Activated CD8-positive, alpha-beta T cell treated with anti-CD3 and anti-CD28 coated beads, Interleukin-2, amount 10 ng/mL, durations not matched to agents 7 days and 5 days (primary cell): ENCODE data around the gene ALPK1. TPM values are rescaled to one million over a fixed set of nuclear protein-coding genes. Genes with fewer than 3 reads are reported as not detected.

Source experiments
- ATAC-seq: fragments of 150-1000 bp; cut with Tn5 transposase; one replicate; pipeline ENCODE4 v1.10.0; 2021; ENCODE audit warnings: moderate library complexity
- CTCF ChIA-PET: fragments of 350-600 bp; sonication (Branson Sonifier 250); formaldehyde crosslinking; loops from one replicate; lab custom pipeline; 2021; ENCODE audit warnings: antibody characterized with exemption; lab: Charles Lee
- POLR2A ChIA-PET: fragments of 350-600 bp; sonication (Branson Sonifier 250); formaldehyde crosslinking; loops from one replicate; lab custom pipeline; 2021; ENCODE audit warnings: antibody characterized with exemption; lab: Charles Lee
- DNase-seq: peaks from one replicate; pipeline ENCODE4 v3.0.0-alpha.2; 2020
- H3K27ac Mint-ChIP-seq: one replicate; pipeline ENCODE4 v1.8.0; 2021; ENCODE audit warnings: mild to moderate bottlenecking, mixed read lengths
- H3K27me3 Mint-ChIP-seq: one replicate; pipeline ENCODE4 v1.8.0; 2021; ENCODE audit warnings: low read depth, mixed read lengths
- H3K36me3 Mint-ChIP-seq: one replicate; pipeline ENCODE4 v1.8.0; 2021; ENCODE audit warnings: low read depth, mixed read lengths
- H3K4me1 Mint-ChIP-seq: one replicate; pipeline ENCODE4 v1.8.0; 2021; ENCODE audit warnings: low read depth, mixed read lengths
- H3K4me3 Mint-ChIP-seq: one replicate; pipeline ENCODE4 v1.8.0; 2021; ENCODE audit warnings: mild to moderate bottlenecking, mixed read lengths
- H3K9me3 Mint-ChIP-seq: one replicate; pipeline ENCODE4 v1.8.0; 2022; ENCODE audit warnings: mixed read lengths; ENCODE audit not compliant: insufficient read depth
- total RNA-seq, 2 experiments: library from RNA; stranded (reverse); gene quantifications; one replicate each; pipeline ENCODE4 v1.2.3, GENCODE V29; 2021

Gene ALPK1
- total RNA-seq: 10 to 100 TPM; 11.8 to 14.1 TPM

GRCh38 chr4:112296949-112297880 lies at the start of gene ALPK1:
TSS of gene ALPK1 (plus strand) at chr4:112297369.
- no peaks in the 10 kb centered on the region for H3K27me3 Mint-ChIP-seq
- peaks cover 24% of the 10 kb centered on the region for H3K4me1 Mint-ChIP-seq
- peak; percentile 84 for ATAC-seq
- H3K4me3 Mint-ChIP-seq: peak within 1 kb of the TSS; percentile 82
- ChIA-PET POLR2A (interaction anchor here (0.6 to 2.4 kb wide), 2 partner anchors 10 to 1685 kb away, joined by 3 to 34 read pairs; partner anchors contain the start of gene TIFA), CTCF (interaction anchor here (1.2 to 1.6 kb wide), 3 partner anchors 11 to 25 kb away, joined by 5 to 8 read pairs (median 6); partner anchors contain the start of gene TIFA)
- no peaks in the 10 kb centered on the region for H3K9me3 Mint-ChIP-seq
- peak within 1 kb of the TSS; percentile 63 for H3K27ac Mint-ChIP-seq
- no peak for DNase-seq
- no peaks in the 10 kb centered on the region for H3K36me3 Mint-ChIP-seq

- Mint-ChIP-seq H3K4me1 (peaks cover 3% of the 10 kb centered on the region), H3K27me3 (no peaks in the 10 kb centered on the region), H3K4me3 (no peak overlapping the region), H3K9me3 (no peaks in the 10 kb centered on the region), H3K36me3 (no peaks in the 10 kb centered on the region), H3K27ac (no peak overlapping the region)
- CTCF ChIA-PET: interaction anchor here (0.7 to 2.3 kb wide), 2 partner anchors 10 to 17 kb away, joined by 3 to 7 read pairs; no protein-coding TSS in a partner anchor
- POLR2A ChIA-PET: interaction anchor here (1.5 kb wide), 1 partner anchor 31 kb away, joined by 3 read pairs; no protein-coding TSS in a partner anchor
- DNase-seq (no peak), ATAC-seq (no peak)
Observed at GRCh38 chr4:112251019-112251643, 46.0 kb upstream of the ALPK1 start.

DNA sequence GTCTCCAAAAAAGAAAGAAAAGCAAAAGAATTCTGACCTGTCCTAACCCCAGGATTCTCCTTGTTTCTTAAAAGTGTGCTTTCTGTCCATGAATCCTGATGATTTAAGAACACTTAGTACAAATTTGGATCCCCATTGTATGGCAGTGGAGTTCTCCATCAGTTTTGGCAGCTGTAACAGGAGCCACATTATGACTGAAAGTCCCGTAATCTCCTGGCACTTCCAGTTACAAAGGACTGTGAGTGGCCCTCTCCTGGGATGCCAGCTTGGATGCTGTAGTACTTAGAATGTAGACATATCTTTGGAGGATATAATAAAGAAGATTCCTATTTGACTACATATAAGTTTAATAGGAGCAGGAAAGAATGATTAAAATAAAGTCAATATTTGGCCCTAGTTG lies 44.9 kb upstream of the ALPK1 start:
- no peak for DNase-seq
- peaks cover 3% of the 10 kb centered on the region for H3K4me1 Mint-ChIP-seq
- H3K36me3 Mint-ChIP-seq: no peaks in the 10 kb centered on the region
- no peak for ATAC-seq
- ChIA-PET CTCF (no interaction called here), POLR2A (interaction anchor here (1.5 kb wide), 1 partner anchor 30 kb away, joined by 3 read pairs; no protein-coding TSS in a partner anchor)
- no peak overlapping the region for H3K27ac Mint-ChIP-seq
- H3K4me3 Mint-ChIP-seq: no peak overlapping the region
- no peaks in the 10 kb centered on the region for H3K27me3 Mint-ChIP-seq
- no peaks in the 10 kb centered on the region for H3K9me3 Mint-ChIP-seq

GRCh38 chr4:112253382-112254000 lies 43.7 kb upstream of the ALPK1 start:
- POLR2A ChIA-PET: no interaction called here

GRCh38 chr4:112257098-112257497 lies 40.1 kb upstream of the ALPK1 start:
- H3K4me3 Mint-ChIP-seq: no peak overlapping the region

More at GRCh38 chr4:112253382-112254000, 43.7 kb upstream of the ALPK1 start:
- DNase-seq (no peak), ATAC-seq (no peak)
- Mint-ChIP-seq H3K4me1 (peaks cover 3% of the 10 kb centered on the region), H3K27me3 (no peaks in the 10 kb centered on the region), H3K9me3 (no peaks in the 10 kb centered on the region), H3K36me3 (no peaks in the 10 kb centered on the region), H3K4me3 (no peak overlapping the region), H3K27ac (no peak overlapping the region)
- CTCF ChIA-PET: interaction anchor here (1.1 kb wide), 1 partner anchor 41 kb away, joined by 3 read pairs; no protein-coding TSS in a partner anchor

DNA sequence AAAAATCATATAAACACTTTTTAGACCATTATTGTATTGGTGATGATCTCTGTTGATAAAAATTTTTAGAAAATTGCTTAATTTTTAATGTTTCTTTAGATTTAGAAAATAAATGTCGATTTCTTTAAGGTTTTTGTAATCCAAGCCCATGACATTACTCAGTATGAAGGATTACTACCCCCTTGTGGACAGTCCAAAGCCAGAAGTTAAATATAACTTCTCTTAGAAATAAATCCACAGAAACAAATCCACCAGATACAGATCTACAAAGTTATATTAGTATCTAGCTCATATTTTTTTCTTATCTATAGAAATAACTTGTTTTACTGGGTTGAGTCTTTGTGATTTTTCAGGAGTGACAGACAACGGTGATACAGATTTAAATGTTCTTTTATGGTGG lies 30.3 kb upstream of the ALPK1 start:
- DNase-seq (no peak), ATAC-seq (no peak)
- ChIA-PET POLR2A (interaction anchor here (0.6 kb wide), 1 partner anchor 49 kb away, joined by 3 read pairs; no protein-coding TSS in a partner anchor), CTCF (interaction anchor here (0.9 to 2.4 kb wide), 11 partner anchors 9 to 248 kb away, joined by 3 to 14 read pairs (median 6); partner anchors contain the start of genes AP1AR and TIFA)
- H3K9me3 Mint-ChIP-seq: no peaks in the 10 kb centered on the region
- no peaks in the 10 kb centered on the region for H3K4me1 Mint-ChIP-seq
- peaks cover 7% of the 10 kb centered on the region for H3K36me3 Mint-ChIP-seq
- H3K4me3 Mint-ChIP-seq: no peak overlapping the region
- no peak overlapping the region for H3K27ac Mint-ChIP-seq
- no peaks in the 10 kb centered on the region for H3K27me3 Mint-ChIP-seq

More at GRCh38 chr4:112257098-112257497, 40.1 kb upstream of the ALPK1 start:
- CTCF ChIA-PET: interaction anchor here (0.8 to 1.3 kb wide), 2 partner anchors 21 to 157 kb away, joined by 3 read pairs; no protein-coding TSS in a partner anchor
- POLR2A ChIA-PET: no interaction called here
- no peaks in the 10 kb centered on the region for H3K9me3 Mint-ChIP-seq
- H3K4me1 Mint-ChIP-seq: peaks cover 3% of the 10 kb centered on the region
- no peak for ATAC-seq
- no peaks in the 10 kb centered on the region for H3K27me3 Mint-ChIP-seq
- no peak for DNase-seq
- H3K27ac Mint-ChIP-seq: no peak overlapping the region
- H3K36me3 Mint-ChIP-seq: no peaks in the 10 kb centered on the region

DNA sequence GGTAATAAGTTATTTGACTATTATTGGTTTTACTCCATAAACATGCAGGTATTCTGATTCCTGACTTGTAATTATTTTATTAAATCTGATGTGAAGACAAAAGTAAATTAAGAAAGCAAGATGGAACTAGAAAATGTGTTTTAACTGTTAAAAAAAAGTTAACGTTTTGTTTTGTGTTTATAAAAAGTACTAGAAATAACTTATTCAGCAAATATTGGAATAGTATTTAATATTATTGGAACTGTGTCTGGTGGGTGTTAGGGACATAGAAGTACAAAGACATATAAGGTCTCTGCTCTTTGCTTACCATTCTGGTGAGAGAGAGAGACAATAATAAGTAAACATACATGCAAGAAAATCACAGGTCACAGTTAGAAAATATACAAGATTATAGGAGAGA lies 27.1 kb upstream of the ALPK1 start:
- CTCF ChIA-PET: no interaction called here
- Mint-ChIP-seq H3K4me3 (no peak overlapping the region), H3K27me3 (no peaks in the 10 kb centered on the region), H3K9me3 (no peaks in the 10 kb centered on the region), H3K4me1 (peaks cover 6% of the 10 kb centered on the region), H3K36me3 (peaks cover 15% of the 10 kb centered on the region), H3K27ac (no peak overlapping the region)
- no peak for DNase-seq
- ATAC-seq: no peak
- POLR2A ChIA-PET: no interaction called here

GRCh38 chr4:112270640-112271421 lies 26.3 kb upstream of the ALPK1 start:
- POLR2A ChIA-PET: interaction anchor here (0.7 to 1.5 kb wide), 3 partner anchors 14 to 129 kb away, joined by 3 to 7 read pairs (median 3); partner anchors contain the start of gene TIFA
- no peak for ATAC-seq
- CTCF ChIA-PET: interaction anchor here (0.8 to 1.4 kb wide), 3 partner anchors 21 to 171 kb away, joined by 3 to 4 read pairs (median 3); no protein-coding TSS in a partner anchor
- DNase-seq: no peak
- no peak overlapping the region for H3K27ac Mint-ChIP-seq
- H3K4me1 Mint-ChIP-seq: peaks cover 8% of the 10 kb centered on the region
- H3K27me3 Mint-ChIP-seq: no peaks in the 10 kb centered on the region
- H3K36me3 Mint-ChIP-seq: peaks cover 18% of the 10 kb centered on the region
- H3K9me3 Mint-ChIP-seq: no peaks in the 10 kb centered on the region
- H3K4me3 Mint-ChIP-seq: no peak overlapping the region

DNA sequence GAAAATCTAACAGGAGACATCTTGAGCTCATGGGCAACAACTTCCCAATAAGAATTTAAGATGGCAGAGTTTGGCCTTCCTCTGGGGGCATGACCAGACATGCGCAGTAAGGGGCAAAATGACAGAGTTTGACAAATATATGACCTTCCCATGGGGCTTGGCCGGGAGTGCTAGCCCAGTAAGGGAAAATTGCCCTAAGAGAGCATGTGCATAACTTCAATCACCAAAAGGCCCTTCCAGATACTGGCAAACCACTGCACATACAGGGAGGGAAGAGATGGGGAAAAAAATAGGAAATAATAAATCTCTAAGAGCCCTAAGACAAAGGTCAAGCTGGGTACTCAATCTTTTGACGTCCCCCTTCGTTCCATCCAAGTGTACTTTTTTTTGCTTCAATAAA lies 24.9 kb upstream of the ALPK1 start:
- H3K4me3 Mint-ChIP-seq: no peak overlapping the region
- no peak overlapping the region for H3K27ac Mint-ChIP-seq
- peaks cover 26% of the 10 kb centered on the region for H3K36me3 Mint-ChIP-seq
- H3K4me1 Mint-ChIP-seq: peaks cover 10% of the 10 kb centered on the region
- DNase-seq: no peak
- no peaks in the 10 kb centered on the region for H3K27me3 Mint-ChIP-seq
- CTCF ChIA-PET: interaction anchor here (1.1 to 1.4 kb wide), 2 partner anchors 13 to 173 kb away, joined by 3 read pairs; partner anchors contain the start of gene TIFA
- POLR2A ChIA-PET: interaction anchor here (1.4 to 1.5 kb wide), 2 partner anchors 12 to 13 kb away, joined by 3 to 7 read pairs; partner anchors contain the start of gene TIFA
- no peak for ATAC-seq
- no peaks in the 10 kb centered on the region for H3K9me3 Mint-ChIP-seq

GRCh38 chr4:112274959-112275358 lies 22.2 kb upstream of the ALPK1 start:
- Mint-ChIP-seq H3K27ac (no peak overlapping the region), H3K36me3 (peaks cover 44% of the 10 kb centered on the region), H3K4me1 (peaks cover 18% of the 10 kb centered on the region), H3K4me3 (no peak overlapping the region), H3K27me3 (no peaks in the 10 kb centered on the region), H3K9me3 (no peaks in the 10 kb centered on the region)
- ChIA-PET POLR2A (no interaction called here), CTCF (interaction anchor here (1.0 to 2.3 kb wide), 4 partner anchors 8 to 175 kb away, joined by 3 to 6 read pairs (median 5); partner anchors contain the start of gene TIFA)
- no peak for DNase-seq
- ATAC-seq: no peak
